H9 (cell line): Measurements from ENCODE around the gene SLC7A4. TPM values are rescaled to one million over a fixed set of nuclear protein-coding genes. Genes with fewer than 3 reads are reported as not detected.
A peak's percentile ranks its signal among the peaks of the same experiment; 100 is the strongest.

Experiments
- DNase-seq: peaks from one replicate; pipeline ENCODE4 v3.0.0-alpha.2; 2017
- H2AFZ ChIP-seq: one replicate; pipeline ENCODE4 v1.6.1; 2013; ENCODE audit warnings: mild to moderate bottlenecking, low read length, control low read depth, moderate library complexity
- H2AK5ac ChIP-seq: 2 replicates; pipeline ENCODE4 v1.6.1; 2013; ENCODE audit warnings: low read length, control low read depth, mixed read lengths; ENCODE audit not compliant: insufficient read length
- H2BK120ac ChIP-seq: one replicate; pipeline ENCODE4 v1.6.1; 2013; ENCODE audit warnings: low read depth, mild to moderate bottlenecking, low read length, control low read depth, inconsistent platforms; ENCODE audit not compliant: poor library complexity, severe bottlenecking
- H2BK12ac ChIP-seq: 2 replicates; pipeline ENCODE4 v1.6.1; 2013; ENCODE audit warnings: low read length, control low read depth, mixed read lengths, low read depth; ENCODE audit not compliant: insufficient read length
- H2BK15ac ChIP-seq: 2 replicates; pipeline ENCODE4 v1.6.1; 2013; ENCODE audit warnings: low read depth, low read length, control low read depth
- H2BK20ac ChIP-seq: one replicate; pipeline ENCODE4 v1.6.1; 2013; ENCODE audit warnings: low read depth, mild to moderate bottlenecking, low read length, control low read depth, inconsistent platforms; ENCODE audit not compliant: poor library complexity, severe bottlenecking
- H2BK5ac ChIP-seq: 2 replicates; pipeline ENCODE4 v1.6.1; 2013; ENCODE audit warnings: low read length, control low read depth, mixed read lengths; ENCODE audit not compliant: insufficient read length
- H3K14ac ChIP-seq: 2 replicates; pipeline ENCODE4 v1.6.1; 2013; ENCODE audit warnings: low read length, control low read depth; ENCODE audit not compliant: insufficient read depth
- H3K18ac ChIP-seq: 2 replicates; pipeline ENCODE4 v1.6.1; 2013; ENCODE audit warnings: low read depth, mild to moderate bottlenecking, mixed read lengths, low read length, control low read depth; ENCODE audit not compliant: insufficient read length
- H3K23ac ChIP-seq: 2 replicates; pipeline ENCODE4 v1.6.1; 2013; ENCODE audit warnings: low read length, control low read depth, mixed read lengths, low read depth; ENCODE audit not compliant: insufficient read length
- H3K23me2 ChIP-seq: 2 replicates; pipeline ENCODE4 v1.6.1; 2013; ENCODE audit warnings: low read depth, mild to moderate bottlenecking, mixed read lengths, low read length, control low read depth; ENCODE audit not compliant: insufficient read length, poor library complexity, severe bottlenecking
- H3K27ac ChIP-seq: 2 replicates; pipeline ENCODE4 v1.5.1; 2013; ENCODE audit warnings: low read length, control low read depth, mixed read lengths, low read depth; ENCODE audit not compliant: insufficient read length
- H3K27me3 ChIP-seq: 2 replicates; pipeline ENCODE4 v1.6.1; 2013; ENCODE audit warnings: low read length, control low read depth, inconsistent platforms; ENCODE audit not compliant: insufficient read depth
- H3K4ac ChIP-seq: 2 replicates; pipeline ENCODE4 v1.6.1; 2013; ENCODE audit warnings: low read depth, mild to moderate bottlenecking, control low read depth, inconsistent platforms, low read length, moderate library complexity
- H3K4me1 ChIP-seq: 2 replicates; pipeline ENCODE4 v1.6.1; 2013; ENCODE audit warnings: low read length, control low read depth, inconsistent platforms; ENCODE audit not compliant: insufficient read depth
- H3K4me2 ChIP-seq: 2 replicates; pipeline ENCODE4 v1.6.1; 2013; ENCODE audit warnings: low read length, control low read depth, mixed read lengths; ENCODE audit not compliant: insufficient read length, insufficient read depth
- H3K56ac ChIP-seq: 2 replicates; pipeline ENCODE4 v1.6.1; 2013; ENCODE audit warnings: low read depth, mild to moderate bottlenecking, mixed read lengths, low read length, control low read depth; ENCODE audit not compliant: insufficient read length
- H3K79me1 ChIP-seq: 2 replicates; pipeline ENCODE4 v1.6.1; 2013; ENCODE audit warnings: low read depth, mild to moderate bottlenecking, moderate library complexity, low read length, control low read depth, inconsistent platforms; ENCODE audit not compliant: insufficient read depth, poor library complexity, severe bottlenecking
- H3K79me2 ChIP-seq: 2 replicates; pipeline ENCODE4 v1.6.1; 2013; ENCODE audit warnings: low read length, control low read depth, inconsistent platforms; ENCODE audit not compliant: insufficient read depth
- H3K9ac ChIP-seq: 2 replicates; pipeline ENCODE4 v1.6.1; 2013; ENCODE audit warnings: low read length, control low read depth, mixed read lengths; ENCODE audit not compliant: insufficient read length; ENCODE audit errors: extremely low read depth
- H3K9me3 ChIP-seq: one replicate; pipeline ENCODE4 v1.6.1; 2013; ENCODE audit warnings: low read depth, low read length, inconsistent platforms; ENCODE audit not compliant: control insufficient read depth
- H3T11ph ChIP-seq: one replicate; pipeline ENCODE4 v1.6.1; 2013; ENCODE audit warnings: mild to moderate bottlenecking, low read length, control low read depth, inconsistent platforms
- H4K20me1 ChIP-seq: one replicate; pipeline ENCODE4 v1.6.1; 2013; ENCODE audit not compliant: control insufficient read depth, insufficient read length, insufficient read depth
- H4K5ac ChIP-seq: 2 replicates; pipeline ENCODE4 v1.6.1; 2013; ENCODE audit warnings: low read depth, mild to moderate bottlenecking, mixed read lengths, low read length, control low read depth; ENCODE audit not compliant: insufficient read length
- H4K8ac ChIP-seq: replicated peaks from 2 replicates; pipeline ENCODE4 v1.6.1; 2013; ENCODE audit warnings: low read length, control low read depth, mixed read lengths, low read depth; ENCODE audit not compliant: insufficient read length
- H4K91ac ChIP-seq: 2 replicates; pipeline ENCODE4 v1.6.1; 2013; ENCODE audit warnings: low read depth, mild to moderate bottlenecking, moderate library complexity, mixed read lengths, low read length, control low read depth; ENCODE audit not compliant: insufficient read length
- H3K27ac Mint-ChIP-seq, 3 experiments: 2 replicates in 2 of 3; 3 replicates in 1 of 3; pipeline ENCODE4 v1.8.0; 2020 to 2021; ENCODE audit warnings: mixed read lengths in 3 of 3, mild to moderate bottlenecking in 1 of 3, moderate library complexity in 1 of 3
- H3K27me3 Mint-ChIP-seq: 2 replicates; pipeline ENCODE4 v1.8.0; 2021; ENCODE audit warnings: low read depth, mild to moderate bottlenecking, moderate library complexity, mixed read lengths
- H3K36me3 Mint-ChIP-seq, 3 experiments: 2 replicates in 2 of 3; 3 replicates in 1 of 3; pipeline ENCODE4 v1.8.0; 2020 to 2021; ENCODE audit warnings: low read depth in 3 of 3, mixed read lengths in 3 of 3; ENCODE audit not compliant: insufficient read depth in 1 of 3
- H3K4me1 Mint-ChIP-seq, 2 experiments: 2 replicates each; pipeline ENCODE4 v1.8.0; 2020; ENCODE audit warnings: mixed read lengths in 2 of 2
- H3K4me3 Mint-ChIP-seq, 2 experiments: 2 replicates in 1 of 2; 3 replicates in 1 of 2; pipeline ENCODE4 v1.8.0; 2020 to 2021; ENCODE audit warnings: mild to moderate bottlenecking in 2 of 2, mixed read lengths in 2 of 2, moderate library complexity in 1 of 2
- H3K9me3 Mint-ChIP-seq, 2 experiments: 2 replicates in 1 of 2; 3 replicates in 1 of 2; pipeline ENCODE4 v1.8.0; 2020; ENCODE audit warnings: mild to moderate bottlenecking in 2 of 2, mixed read lengths in 2 of 2, moderate library complexity in 1 of 2
- WGBS: extraction: QIAGEN DNeasy Blood & Tissue Kit; methylation state at CpG from one replicate; pipeline ENCODE4 v1.1.7; 2013; ENCODE audit warnings: missing lambda C conversion rate, low lambda C conversion rate, mixed read lengths; ENCODE audit not compliant: insufficient read length; ENCODE audit errors: extremely low coverage; 5-methylcytosine and 5-hydroxymethylcytosine counted together
- total RNA-seq: library from RNA; stranded (reverse); gene quantifications from 2 replicates; pipeline ENCODE4 v1.2.1, GENCODE V29; 2021
- TF ChIP-seq, protein P1 (sequence below): fragments of 200-600 bp; sonication (generic); conservative IDR thresholded peaks from 3 replicates; pipeline ENCODE4 v1.8.0; 2021; ENCODE audit warnings: antibody characterized with exemption, mild to moderate bottlenecking

Gene SLC7A4
- total RNA-seq, 1 experiment from 2014 or later, result 0.09 TPM

DNA sequence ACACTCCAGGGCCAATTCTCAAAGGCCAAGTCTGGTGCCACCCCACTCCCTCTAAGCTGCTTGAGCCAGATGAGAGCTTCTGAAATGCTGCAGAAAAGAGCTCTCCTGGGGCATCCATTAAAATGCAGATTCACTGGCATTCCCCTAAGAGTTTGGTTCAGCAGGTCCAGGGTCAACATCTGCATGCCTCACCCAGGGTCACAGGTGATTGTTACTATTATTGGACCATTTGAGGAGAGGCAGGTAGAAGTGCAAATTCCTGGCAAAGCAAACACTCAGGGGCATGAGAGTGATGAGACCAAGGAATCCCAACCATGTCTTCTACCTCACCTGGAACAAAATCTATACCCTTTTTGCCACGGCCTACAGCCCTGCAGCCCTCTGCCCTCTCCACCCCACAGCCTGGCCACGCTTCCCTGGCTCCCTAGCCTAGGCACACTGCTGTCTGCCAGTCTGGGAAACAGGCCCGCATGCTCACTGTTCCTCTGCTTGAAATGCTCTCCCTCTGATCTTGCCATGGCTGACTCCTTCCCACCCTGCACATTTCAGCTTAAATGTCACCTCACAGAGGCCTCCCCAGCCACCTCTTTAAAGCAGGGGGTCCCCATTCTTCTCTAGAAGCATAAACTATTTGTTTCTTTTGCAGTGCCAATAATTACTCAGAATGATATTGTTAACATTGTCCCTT is 21.8 kb downstream of the SLC7A4 start:
- Histone ChIP-seq H2AFZ (no peak overlapping the region), H3K18ac (no peak overlapping the region), H3K56ac (no peak overlapping the region), H3K4ac (no peak overlapping the region), H2BK12ac (no peak overlapping the region), H2BK15ac (no peak overlapping the region), H4K20me1 (no peaks in the 10 kb centered on the region), H2BK5ac (no peak overlapping the region), H3K23me2 (peaks cover 7% of the 10 kb centered on the region), H3K4me1 (peaks cover 3% of the 10 kb centered on the region; the same call in 1 of the 2 replicates), H3K79me2 (no peaks in the 10 kb centered on the region), H2AK5ac (no peak overlapping the region), H3K27ac (no peak overlapping the region), H3K23ac (no peak overlapping the region), H4K8ac (no peak overlapping the region), H3K9ac (no peak overlapping the region), H3K14ac (no peak overlapping the region), H3K4me2 (peak overlapping the region; percentile 24), H3T11ph (no peak overlapping the region), H2BK20ac (no peak overlapping the region), H3K79me1 (no peaks in the 10 kb centered on the region), H4K5ac (no peak overlapping the region), H4K91ac (no peak overlapping the region), H3K9me3 (no peaks in the 10 kb centered on the region), H3K27me3 (no peaks in the 10 kb centered on the region), H2BK120ac (no peak overlapping the region)
- peak; percentile 58 for DNase-seq
- peaks cover 33 to 53% of the 10 kb centered on the region in 2 experiments for H3K4me1 Mint-ChIP-seq
- no peaks in the 10 kb centered on the region for H3K9me3 Mint-ChIP-seq
- peaks cover 0 to 10% (median 0%) of the 10 kb centered on the region in 3 experiments; a peak in 2 of 7 replicates for H3K36me3 Mint-ChIP-seq
- peaks cover 26% of the 10 kb centered on the region for H3K27me3 Mint-ChIP-seq
- no CpG with 5 or more reads among the region's 3 CpGs for WGBS
- peak overlapping the region in 2 of 3 experiments; percentile 86 to 94; a peak in 2 of 7 replicates for H3K27ac Mint-ChIP-seq
- H3K4me3 Mint-ChIP-seq, result peak overlapping the region; percentile 21 to 61
- TF ChIP-seq, protein P1, sequence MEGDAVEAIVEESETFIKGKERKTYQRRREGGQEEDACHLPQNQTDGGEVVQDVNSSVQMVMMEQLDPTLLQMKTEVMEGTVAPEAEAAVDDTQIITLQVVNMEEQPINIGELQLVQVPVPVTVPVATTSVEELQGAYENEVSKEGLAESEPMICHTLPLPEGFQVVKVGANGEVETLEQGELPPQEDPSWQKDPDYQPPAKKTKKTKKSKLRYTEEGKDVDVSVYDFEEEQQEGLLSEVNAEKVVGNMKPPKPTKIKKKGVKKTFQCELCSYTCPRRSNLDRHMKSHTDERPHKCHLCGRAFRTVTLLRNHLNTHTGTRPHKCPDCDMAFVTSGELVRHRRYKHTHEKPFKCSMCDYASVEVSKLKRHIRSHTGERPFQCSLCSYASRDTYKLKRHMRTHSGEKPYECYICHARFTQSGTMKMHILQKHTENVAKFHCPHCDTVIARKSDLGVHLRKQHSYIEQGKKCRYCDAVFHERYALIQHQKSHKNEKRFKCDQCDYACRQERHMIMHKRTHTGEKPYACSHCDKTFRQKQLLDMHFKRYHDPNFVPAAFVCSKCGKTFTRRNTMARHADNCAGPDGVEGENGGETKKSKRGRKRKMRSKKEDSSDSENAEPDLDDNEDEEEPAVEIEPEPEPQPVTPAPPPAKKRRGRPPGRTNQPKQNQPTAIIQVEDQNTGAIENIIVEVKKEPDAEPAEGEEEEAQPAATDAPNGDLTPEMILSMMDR, result no peak
